ENCODE measurements around the gene KRTAP12-2. TPM values are rescaled to one million over a fixed set of nuclear protein-coding genes. Genes with fewer than 3 reads are reported as not detected.

Gene KRTAP12-2
- total and polyA plus RNA-seq, 10 of the 15 experiments (the other 5 are each of a cell fraction or from before 2014, with no cell fraction given) = not detected

- Histone ChIP-seq H3K79me2 (ENCODE audit: control insufficient read depth, insufficient read depth, low read length) (no peaks in the 10 kb centered on the region), H3K27me3 (replicated peaks in 1 of 2; ENCODE audit: control insufficient read depth in 2 of 2, insufficient read depth in 2 of 2, low read length in 1 of 2) (peaks cover 0 to 1% of the 10 kb centered on the region in 2 experiments; a peak in 2 of 4 replicates), H4K20me1 (ENCODE audit: control insufficient read depth, insufficient read depth) (no peaks in the 10 kb centered on the region), H3K27ac (ENCODE audit: control insufficient read depth, insufficient read depth) (no peak overlapping the region), H2AFZ (ENCODE audit: control insufficient read depth, low read depth, low read length) (no peak overlapping the region), H3K4me1 (ENCODE audit: control insufficient read depth, insufficient read depth, low read length) (no peaks in the 10 kb centered on the region), H3K4me2 (ENCODE audit: control insufficient read depth, insufficient read depth) (no peak overlapping the region), H3K4me3 (no peak overlapping the region), H3K9me3 (replicated peaks; ENCODE audit: control insufficient read depth, insufficient read depth, low read length) (no peaks in the 10 kb centered on the region), H3K9ac (ENCODE audit: control insufficient read depth, insufficient read depth, low read length) (no peak overlapping the region), H3K36me3 (ENCODE audit: control insufficient read depth in 2 of 2, insufficient read depth in 2 of 2, low read length in 1 of 2) (no peaks in the 10 kb centered on the region)
- no peak for FAIRE-seq
- RAD21 ChIA-PET (ENCODE audit: unreplicated experiment) = no interaction called here
- SMC1A ChIA-PET (ENCODE audit: uncharacterized antibody, unreplicated experiment) = no interaction called here
- POLR2A ChIA-PET = no interaction called here
- intact Hi-C loops (cut with micrococcal nuclease; ENCODE audit: unreplicated experiment) = no loop called here
- TF ChIP-seq PAX5 (IDR thresholded peaks at IDR 0.05; ENCODE audit: borderline replicate concordance, low read depth, low read length) = no peak
- in situ Hi-C loops (cut with MboI) = no loop called here
- WGBS (ENCODE audit: insufficient coverage, insufficient replicate concordance, low lambda C conversion rate, missing lambda C conversion rate) = 35% methylated on average over 11 of the region's 11 CpGs
- BruUV-seq (replicated peaks) = no TSS peak
- ATAC-seq = no peak
- DNase-seq (ENCODE audit: low read depth, low spot score) = no peak
- CTCF ChIA-PET = no interaction called here
These were observed 14.4 kb upstream of the KRTAP12-2 start for GRCh38 chr21:44681152-44681551.

DNA sequence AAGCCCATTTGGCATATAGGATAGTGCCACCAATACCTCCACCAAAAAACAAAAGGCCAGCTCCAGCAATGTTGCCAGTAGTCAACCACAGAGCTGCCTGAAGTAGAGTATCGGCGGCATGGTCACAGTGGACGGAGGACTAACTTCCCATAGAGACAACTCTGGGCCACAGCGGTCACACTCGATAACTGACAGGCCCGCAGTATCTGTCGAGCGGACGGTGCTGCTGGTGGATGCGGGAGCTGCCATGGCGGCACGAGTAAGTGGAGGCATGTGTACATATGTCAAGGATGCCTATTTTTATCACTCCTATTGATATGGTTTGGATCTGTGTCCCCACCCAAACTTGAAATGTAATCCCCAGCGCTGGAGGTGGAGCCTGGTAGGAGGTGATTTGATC lies 11.2 kb upstream of the KRTAP12-2 start:
- RAD21 ChIA-PET (ENCODE audit: unreplicated experiment) = no interaction called here
- CTCF ChIA-PET = no interaction called here
- no peak for FAIRE-seq

More for the DNA sequence above, 11.2 kb upstream of the KRTAP12-2 start:
- Histone ChIP-seq H3K36me3 (ENCODE audit: control insufficient read depth in 2 of 2, insufficient read depth in 2 of 2, low read length in 1 of 2) (no peaks in the 10 kb centered on the region), H3K79me2 (ENCODE audit: control insufficient read depth, insufficient read depth, low read length) (no peaks in the 10 kb centered on the region), H3K4me3 (no peak overlapping the region), H3K27ac (ENCODE audit: control insufficient read depth, insufficient read depth) (no peak overlapping the region), H2AFZ (ENCODE audit: control insufficient read depth, low read depth, low read length) (no peak overlapping the region), H3K9me3 (replicated peaks; ENCODE audit: control insufficient read depth, insufficient read depth, low read length) (no peaks in the 10 kb centered on the region), H3K4me2 (ENCODE audit: control insufficient read depth, insufficient read depth) (no peak overlapping the region), H3K27me3 (replicated peaks in 1 of 2; ENCODE audit: control insufficient read depth in 2 of 2, insufficient read depth in 2 of 2, low read length in 1 of 2) (no peaks in the 10 kb centered on the region; a peak in 1 of 4 replicates), H3K4me1 (ENCODE audit: control insufficient read depth, insufficient read depth, low read length) (no peaks in the 10 kb centered on the region), H3K9ac (ENCODE audit: control insufficient read depth, insufficient read depth, low read length) (no peak overlapping the region), H4K20me1 (ENCODE audit: control insufficient read depth, insufficient read depth) (no peaks in the 10 kb centered on the region)
- no TSS peak for BruUV-seq (replicated peaks)
- TF ChIP-seq CREM (IDR thresholded peaks at IDR 0.05; ENCODE audit: low read depth) (no peak), BMI1 (IDR thresholded peaks at IDR 0.05; ENCODE audit: borderline replicate concordance) (no peak), NBN (IDR thresholded peaks at IDR 0.05) (no peak), BACH1 (IDR thresholded peaks at IDR 0.05; ENCODE audit: borderline replicate concordance) (no peak), POLR2A (IDR thresholded peaks at IDR 0.05; ENCODE audit: low read depth, low read length) (no peak), KLF5 (IDR thresholded peaks at IDR 0.05; ENCODE audit: partially characterized antibody) (no peak), JUNB (IDR thresholded peaks at IDR 0.05) (no peak), SIN3A (IDR thresholded peaks at IDR 0.05; ENCODE audit: low read depth, low read length) (no peak)
- TF ChIP-seq, protein P1, sequence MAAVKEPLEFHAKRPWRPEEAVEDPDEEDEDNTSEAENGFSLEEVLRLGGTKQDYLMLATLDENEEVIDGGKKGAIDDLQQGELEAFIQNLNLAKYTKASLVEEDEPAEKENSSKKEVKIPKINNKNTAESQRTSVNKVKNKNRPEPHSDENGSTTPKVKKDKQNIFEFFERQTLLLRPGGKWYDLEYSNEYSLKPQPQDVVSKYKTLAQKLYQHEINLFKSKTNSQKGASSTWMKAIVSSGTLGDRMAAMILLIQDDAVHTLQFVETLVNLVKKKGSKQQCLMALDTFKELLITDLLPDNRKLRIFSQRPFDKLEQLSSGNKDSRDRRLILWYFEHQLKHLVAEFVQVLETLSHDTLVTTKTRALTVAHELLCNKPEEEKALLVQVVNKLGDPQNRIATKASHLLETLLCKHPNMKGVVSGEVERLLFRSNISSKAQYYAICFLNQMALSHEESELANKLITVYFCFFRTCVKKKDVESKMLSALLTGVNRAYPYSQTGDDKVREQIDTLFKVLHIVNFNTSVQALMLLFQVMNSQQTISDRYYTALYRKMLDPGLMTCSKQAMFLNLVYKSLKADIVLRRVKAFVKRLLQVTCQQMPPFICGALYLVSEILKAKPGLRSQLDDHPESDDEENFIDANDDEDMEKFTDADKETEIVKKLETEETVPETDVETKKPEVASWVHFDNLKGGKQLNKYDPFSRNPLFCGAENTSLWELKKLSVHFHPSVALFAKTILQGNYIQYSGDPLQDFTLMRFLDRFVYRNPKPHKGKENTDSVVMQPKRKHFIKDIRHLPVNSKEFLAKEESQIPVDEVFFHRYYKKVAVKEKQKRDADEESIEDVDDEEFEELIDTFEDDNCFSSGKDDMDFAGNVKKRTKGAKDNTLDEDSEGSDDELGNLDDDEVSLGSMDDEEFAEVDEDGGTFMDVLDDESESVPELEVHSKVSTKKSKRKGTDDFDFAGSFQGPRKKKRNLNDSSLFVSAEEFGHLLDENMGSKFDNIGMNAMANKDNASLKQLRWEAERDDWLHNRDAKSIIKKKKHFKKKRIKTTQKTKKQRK (IDR thresholded peaks at IDR 0.05; ENCODE audit: low read depth, low read length) = no peak
- TF ChIP-seq, protein P2, sequence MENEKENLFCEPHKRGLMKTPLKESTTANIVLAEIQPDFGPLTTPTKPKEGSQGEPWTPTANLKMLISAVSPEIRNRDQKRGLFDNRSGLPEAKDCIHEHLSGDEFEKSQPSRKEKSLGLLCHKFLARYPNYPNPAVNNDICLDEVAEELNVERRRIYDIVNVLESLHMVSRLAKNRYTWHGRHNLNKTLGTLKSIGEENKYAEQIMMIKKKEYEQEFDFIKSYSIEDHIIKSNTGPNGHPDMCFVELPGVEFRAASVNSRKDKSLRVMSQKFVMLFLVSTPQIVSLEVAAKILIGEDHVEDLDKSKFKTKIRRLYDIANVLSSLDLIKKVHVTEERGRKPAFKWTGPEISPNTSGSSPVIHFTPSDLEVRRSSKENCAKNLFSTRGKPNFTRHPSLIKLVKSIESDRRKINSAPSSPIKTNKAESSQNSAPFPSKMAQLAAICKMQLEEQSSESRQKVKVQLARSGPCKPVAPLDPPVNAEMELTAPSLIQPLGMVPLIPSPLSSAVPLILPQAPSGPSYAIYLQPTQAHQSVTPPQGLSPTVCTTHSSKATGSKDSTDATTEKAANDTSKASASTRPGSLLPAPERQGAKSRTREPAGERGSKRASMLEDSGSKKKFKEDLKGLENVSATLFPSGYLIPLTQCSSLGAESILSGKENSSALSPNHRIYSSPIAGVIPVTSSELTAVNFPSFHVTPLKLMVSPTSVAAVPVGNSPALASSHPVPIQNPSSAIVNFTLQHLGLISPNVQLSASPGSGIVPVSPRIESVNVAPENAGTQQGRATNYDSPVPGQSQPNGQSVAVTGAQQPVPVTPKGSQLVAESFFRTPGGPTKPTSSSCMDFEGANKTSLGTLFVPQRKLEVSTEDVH (IDR thresholded peaks at IDR 0.05; ENCODE audit: low read depth, partially characterized antibody) = no peak
- 69% methylated on average over 13 of the region's 13 CpGs for whole genome bisulfite sequencing (ENCODE audit: insufficient coverage, insufficient replicate concordance, low lambda C conversion rate, missing lambda C conversion rate)
- DNase-seq (ENCODE audit: low read depth, low spot score) = no peak
- intact Hi-C loops (cut with micrococcal nuclease; ENCODE audit: unreplicated experiment) = no loop called here
- in situ Hi-C loops (cut with MboI) = no loop called here
- ATAC-seq = no peak
- SMC1A ChIA-PET (ENCODE audit: uncharacterized antibody, unreplicated experiment) = no interaction called here
- POLR2A ChIA-PET = no interaction called here
